ENCODE results near the gene SLC17A1. TPM values are rescaled to one million over a fixed set of nuclear protein-coding genes. Genes with fewer than 3 reads are reported as not detected.

The SLC17A1 gene
- total and polyA plus RNA-seq, 2 of the 13 experiments (the other 11 are each of a cell fraction or from before 2014, with no cell fraction given) = 0.09 to 2.1 TPM

- TF ChIP-seq CBX1 (IDR thresholded peaks at IDR 0.05; ENCODE audit: low read depth) (no peak), SOX6 (IDR thresholded peaks at IDR 0.05) (no peak), SOX6 (CRISPR knock-in tag; IDR thresholded peaks at IDR 0.05) (no peak), HDAC2 (CRISPR knock-in tag; IDR thresholded peaks at IDR 0.05) (no peak), RFX1 (IDR thresholded peaks at IDR 0.05) (no peak), SP2 (CRISPR knock-in tag; IDR thresholded peaks at IDR 0.05) (no peak), ZNF335 (CRISPR knock-in tag; IDR thresholded peaks at IDR 0.05) (no peak), CEBPB (IDR thresholded peaks at IDR 0.05; ENCODE audit: borderline replicate concordance, low read depth, low read length) (no peak), ZNF547 (CRISPR knock-in tag; IDR thresholded peaks at IDR 0.05) (no peak), ZNF512 (CRISPR knock-in tag; IDR thresholded peaks at IDR 0.05) (no peak), ZNF672 (CRISPR knock-in tag; IDR thresholded peaks at IDR 0.05) (no peak), ZNF18 (CRISPR knock-in tag; IDR thresholded peaks at IDR 0.05; ENCODE audit: insufficient replicate concordance) (no peak), ZNF17 (CRISPR knock-in tag; IDR thresholded peaks at IDR 0.05) (no peak), RORA (CRISPR knock-in tag; IDR thresholded peaks at IDR 0.05) (no peak), KLF11 (CRISPR knock-in tag; IDR thresholded peaks at IDR 0.05) (no peak), AGO1 (IDR thresholded peaks at IDR 0.05; ENCODE audit: low read depth, low read length, poor library complexity, severe bottlenecking) (no peak), SNRNP70 (IDR thresholded peaks at IDR 0.05; ENCODE audit: low read depth, low read length) (no peak)
- TF ChIP-seq, protein P1, sequence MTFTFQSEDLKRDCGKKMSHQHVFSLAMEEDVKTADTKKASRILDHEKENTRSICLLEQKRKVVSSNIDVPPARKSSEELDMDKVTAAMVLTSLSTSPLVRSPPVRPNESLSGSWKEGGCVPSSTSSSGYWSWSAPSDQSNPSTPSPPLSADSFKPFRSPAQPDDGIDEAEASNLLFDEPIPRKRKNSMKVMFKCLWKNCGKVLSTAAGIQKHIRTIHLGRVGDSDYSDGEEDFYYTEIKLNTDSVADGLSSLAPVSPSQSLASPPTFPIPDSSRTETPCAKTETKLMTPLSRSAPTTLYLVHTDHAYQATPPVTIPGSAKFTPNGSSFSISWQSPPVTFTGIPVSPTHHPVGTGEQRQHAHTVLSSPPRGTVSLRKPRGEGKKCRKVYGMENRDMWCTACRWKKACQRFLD (CRISPR knock-in tag; IDR thresholded peaks at IDR 0.05; ENCODE audit: borderline replicate concordance) = no peak
- TF ChIP-seq, protein P2, sequence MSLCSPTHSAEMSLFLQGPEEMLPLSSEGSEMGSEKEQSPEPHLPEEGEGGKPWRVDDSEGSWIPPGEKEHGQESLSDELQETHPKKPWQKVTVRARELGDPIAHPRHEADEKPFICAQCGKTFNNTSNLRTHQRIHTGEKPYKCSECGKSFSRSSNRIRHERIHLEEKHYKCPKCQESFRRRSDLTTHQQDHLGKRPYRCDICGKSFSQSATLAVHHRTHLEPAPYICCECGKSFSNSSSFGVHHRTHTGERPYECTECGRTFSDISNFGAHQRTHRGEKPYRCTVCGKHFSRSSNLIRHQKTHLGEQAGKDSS (CRISPR knock-in tag; IDR thresholded peaks at IDR 0.05; ENCODE audit: borderline replicate concordance, low read depth) = no peak
- TF ChIP-seq, protein P3, sequence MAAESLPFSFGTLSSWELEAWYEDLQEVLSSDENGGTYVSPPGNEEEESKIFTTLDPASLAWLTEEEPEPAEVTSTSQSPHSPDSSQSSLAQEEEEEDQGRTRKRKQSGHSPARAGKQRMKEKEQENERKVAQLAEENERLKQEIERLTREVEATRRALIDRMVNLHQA (CRISPR knock-in tag; IDR thresholded peaks at IDR 0.05) = no peak
- no peak overlapping the region for H3K4me2 ChIP-seq (ENCODE audit: low read depth, low read length)
- ChIA-PET POLR2A (no interaction called here), CTCF (ENCODE audit: low intra/inter-chr PET ratio, low total read pairs) (no interaction called here)
- H4K20me1 ChIP-seq (ENCODE audit: insufficient read depth, low read length) = no peaks in the 10 kb centered on the region
- no peak overlapping the region for H3K4me3 ChIP-seq (replicated peaks in 1 of 3; ENCODE audit: insufficient read depth in 1 of 3, low read depth in 2 of 3, low read length in 3 of 3)
- in situ Hi-C loops (cut with HindIII; ENCODE audit: extremely low pct_ligation_motif_present, low pct_unique_long_range_greater_than_20kb) (no loop called here), intact Hi-C loops (cut with micrococcal nuclease; ENCODE audit: unreplicated experiment) (no loop called here)
- peaks cover 5% of the 10 kb centered on the region for H3K79me2 ChIP-seq (ENCODE audit: insufficient read depth, low read length)
- no TSS peak for BruUV-seq (replicated peaks)
- no peak overlapping the region for H3K27ac ChIP-seq (ENCODE audit: extremely low read length, insufficient read depth, low read length)
- no peak for DNase-seq (ENCODE audit: low spot score)
- no peak overlapping the region for H2AFZ ChIP-seq (ENCODE audit: low read length)
- no peak overlapping the region for H3K9ac ChIP-seq (ENCODE audit: insufficient read depth, low read depth, low read length)
- WGBS (ENCODE audit: low lambda C conversion rate) = 70% methylated on average over 2 of the region's 2 CpGs
- ATAC-seq = no peak
- H3K27me3 ChIP-seq (ENCODE audit: control insufficient read depth in 1 of 2, insufficient read depth in 2 of 2, low read length in 2 of 2) = no peaks in the 10 kb centered on the region
- FAIRE-seq = no peak
- H3K9me3 ChIP-seq (ENCODE audit: low read length) = no peaks in the 10 kb centered on the region
- peaks cover 2% of the 10 kb centered on the region for H3K4me1 ChIP-seq (ENCODE audit: insufficient read depth, low read length)
- no peaks in the 10 kb centered on the region for H3K36me3 ChIP-seq (replicated peaks in 1 of 2; ENCODE audit: control insufficient read depth in 1 of 2, insufficient read depth in 2 of 2, low read length in 2 of 2)
Measured at GRCh38 chr6:25844518-25844917, 12.7 kb upstream of the SLC17A1 start.

Data from HepG2 (cell line).